CD4-positive, alpha-beta T cell (primary cell): ENCODE data around the gene USP12. TPM values are rescaled to one million over a fixed set of nuclear protein-coding genes. Genes with fewer than 3 reads are reported as not detected.

Source experiments
- ATAC-seq: fragments of 200-7000 bp; cut with Tn5 transposase; one replicate; pipeline ENCODE4 v1.10.0; 2022; ENCODE audit warnings: mild to moderate bottlenecking; ENCODE audit not compliant: poor library complexity
- CTCF ChIA-PET: fragments of 350-600 bp; sonication (Branson Sonifier 250); formaldehyde crosslinking; loops from one replicate; lab custom pipeline; 2021; ENCODE audit warnings: antibody characterized with exemption, inconsistent platforms; lab: Charles Lee
- POLR2A ChIA-PET: fragments of 350-600 bp; sonication (Branson Sonifier 250); formaldehyde crosslinking; loops from one replicate; lab custom pipeline; 2021; ENCODE audit warnings: antibody characterized with exemption, inconsistent platforms; lab: Charles Lee
- DNase-seq, 14 experiments: peaks; one replicate each; pipeline ENCODE4 v3.0.0-alpha.2; 2013 to 2020; ENCODE audit warnings: mixed read lengths in 2 of 14
- H3K27ac ChIP-seq, 2 donors: one replicate each; pipeline versions ENCODE4 v1.5.1 to v1.7.0; 2013; ENCODE audit warnings: low read length in 2 of 2, low read depth in 1 of 2, mild to moderate bottlenecking in 1 of 2
- H3K27me3 ChIP-seq, 2 experiments: 1 replicate in 1 of 2; 2 replicates in 1 of 2; pipeline versions ENCODE4 v1.6.1 to v1.7.0; 2013; ENCODE audit warnings: low read length in 2 of 2, control low read depth in 1 of 2, mild to moderate bottlenecking in 1 of 2, moderate library complexity in 1 of 2; ENCODE audit not compliant: insufficient read depth in 2 of 2, control insufficient read depth in 1 of 2
- H3K36me3 ChIP-seq: one replicate; pipeline ENCODE4 v1.6.1; 2013; ENCODE audit warnings: low read length, control low read depth; ENCODE audit not compliant: insufficient read depth
- H3K4me1 ChIP-seq: one replicate; pipeline ENCODE4 v1.6.1; 2013; ENCODE audit warnings: low read length, control low read depth; ENCODE audit not compliant: insufficient read depth
- H3K4me3 ChIP-seq: one replicate; pipeline ENCODE4 v1.5.1; 2013; ENCODE audit warnings: mild to moderate bottlenecking, low read length, moderate library complexity
- H3K9me3 ChIP-seq, 2 experiments: 1 replicate in 1 of 2; 2 replicates in 1 of 2; pipeline versions ENCODE4 v1.6.1 to v1.7.0; 2013; ENCODE audit warnings: low read length in 2 of 2, mild to moderate bottlenecking in 2 of 2, control low read depth in 1 of 2, moderate library complexity in 1 of 2; ENCODE audit not compliant: control insufficient read depth in 1 of 2, insufficient read depth in 1 of 2
- H3K27ac Mint-ChIP-seq: one replicate; pipeline ENCODE4 v1.8.0; 2020; ENCODE audit warnings: mixed read lengths
- H3K27me3 Mint-ChIP-seq: one replicate; pipeline ENCODE4 v1.8.0; 2021; ENCODE audit warnings: mixed read lengths
- H3K36me3 Mint-ChIP-seq: one replicate; pipeline ENCODE4 v1.8.0; 2021; ENCODE audit warnings: low read depth, mixed read lengths
- H3K4me1 Mint-ChIP-seq: one replicate; pipeline ENCODE4 v1.8.0; 2021; ENCODE audit warnings: low read depth, mixed read lengths
- H3K4me3 Mint-ChIP-seq: one replicate; pipeline ENCODE4 v1.8.0; 2020; ENCODE audit warnings: mild to moderate bottlenecking, mixed read lengths
- H3K9me3 Mint-ChIP-seq: one replicate; pipeline ENCODE4 v1.8.0; 2020; ENCODE audit warnings: mixed read lengths
- CTCF ChIP-seq: fragments of 200-600 bp; IDR thresholded peaks from one replicate; pipeline ENCODE4 v1.8.0; 2022; ENCODE audit warnings: antibody characterized with exemption, mild to moderate bottlenecking
- intact Hi-C, 2 experiments: fragments of 100-400 bp; cut with DNase I in 1 of 2; cut with micrococcal nuclease in 1 of 2; formaldehyde crosslinking; loops; one replicate each; pipeline versions ENCODE4 v1.15.1 to v1.9.0; 2023 to 2025; cut with DNase I, micrococcal nuclease
- total RNA-seq, 174 experiments: library from RNA in 2 of 174; stranded (reverse) in 2 of 174; gene quantifications; one replicate each; pipeline ENCODE4 v1.2.3 and lab custom pipeline; 2021 to 2026

The USP12 gene
- total RNA-seq, 2 experiments from 2014 or later = 56.9 to 58.8 TPM

GRCh38 chr13:27194895-27195764 is 23.5 kb upstream of the USP12 start:
- Mint-ChIP-seq H3K4me3 (no peak overlapping the region), H3K27me3 (peaks cover 31% of the 10 kb centered on the region), H3K4me1 (no peaks in the 10 kb centered on the region), H3K9me3 (peaks cover 5% of the 10 kb centered on the region), H3K36me3 (no peaks in the 10 kb centered on the region), H3K27ac (no peak overlapping the region)
- TF ChIP-seq CTCF = no peak
- peak in 2 of 14 experiments; percentile 2 to 23 for DNase-seq
- ATAC-seq = no peak
- intact Hi-C loops = no loop called here
- CTCF ChIA-PET = no interaction called here
- POLR2A ChIA-PET = no interaction called here
- no peak overlapping the region for H3K27ac ChIP-seq
- H3K9me3 ChIP-seq = peaks cover 0 to 8% of the 10 kb centered on the region in 2 experiments
- H3K4me1 ChIP-seq = no peaks in the 10 kb centered on the region
- no peak overlapping the region for H3K4me3 ChIP-seq
- H3K27me3 ChIP-seq = peaks cover 6 to 11% of the 10 kb centered on the region in 2 experiments
- H3K36me3 ChIP-seq = no peaks in the 10 kb centered on the region

GRCh38 chr13:27194209-27194608 is 22.6 kb upstream of the USP12 start:
- Histone ChIP-seq H3K36me3 (no peaks in the 10 kb centered on the region), H3K27me3 (peaks cover 6 to 11% of the 10 kb centered on the region in 2 experiments), H3K9me3 (peaks cover 0 to 8% of the 10 kb centered on the region in 2 experiments), H3K4me1 (no peaks in the 10 kb centered on the region), H3K27ac (no peak overlapping the region), H3K4me3 (no peak overlapping the region)
- Mint-ChIP-seq H3K4me3 (no peak overlapping the region), H3K9me3 (peaks cover 5% of the 10 kb centered on the region), H3K27me3 (peaks cover 31% of the 10 kb centered on the region), H3K36me3 (no peaks in the 10 kb centered on the region), H3K4me1 (no peaks in the 10 kb centered on the region), H3K27ac (no peak overlapping the region)
- CTCF ChIA-PET = no interaction called here
- DNase-seq (no peak), ATAC-seq (no peak)
- intact Hi-C loops = no loop called here
- TF ChIP-seq CTCF = no peak
- POLR2A ChIA-PET = no interaction called here

GRCh38 chr13:27193496-27193895 is 21.9 kb upstream of the USP12 start:
- H3K9me3 ChIP-seq = peaks cover 0 to 8% of the 10 kb centered on the region in 2 experiments
- H3K27ac Mint-ChIP-seq = no peak overlapping the region
- H3K27me3 ChIP-seq = peaks cover 6 to 11% of the 10 kb centered on the region in 2 experiments
- H3K36me3 Mint-ChIP-seq = no peaks in the 10 kb centered on the region
- no peak overlapping the region for H3K4me3 ChIP-seq
- ChIA-PET POLR2A (no interaction called here), CTCF (no interaction called here)
- DNase-seq (no peak), ATAC-seq (no peak)
- H3K27me3 Mint-ChIP-seq = peaks cover 31% of the 10 kb centered on the region
- intact Hi-C loops = no loop called here
- no peaks in the 10 kb centered on the region for H3K4me1 Mint-ChIP-seq
- no peaks in the 10 kb centered on the region for H3K4me1 ChIP-seq
- peaks cover 5% of the 10 kb centered on the region for H3K9me3 Mint-ChIP-seq
- H3K36me3 ChIP-seq = no peaks in the 10 kb centered on the region
- no peak for TF ChIP-seq CTCF
- no peak overlapping the region for H3K4me3 Mint-ChIP-seq
- H3K27ac ChIP-seq = no peak overlapping the region
